Neural cell (in vitro differentiated cells): ENCODE data around the gene SMC4. TPM values are rescaled to one million over a fixed set of nuclear protein-coding genes. Genes with fewer than 3 reads are reported as not detected.
A peak's percentile ranks its signal among the peaks of the same experiment; 100 is the strongest.

ENCODE experiments used
- H2AFZ ChIP-seq: fragments of 200-600, 300-800 bp; sonication (generic), shearing (Covaris generic); 2 replicates; pipeline ENCODE4 v1.6.0; 2014; ENCODE audit warnings: low read depth, mild to moderate bottlenecking, antibody characterized with exemption, low read length, moderate library complexity
- H3F3A ChIP-seq: fragments of 200-600 bp; shearing (Covaris generic); 2 replicates; pipeline ENCODE4 v1.6.1; 2016; ENCODE audit warnings: mild to moderate bottlenecking, moderate library complexity, mixed read lengths, antibody characterized with exemption, low read length; ENCODE audit not compliant: insufficient read depth, poor library complexity, severe bottlenecking
- H3K27ac ChIP-seq: fragments of 200-600, 300-800 bp; sonication (generic), shearing (Covaris generic); 2 replicates; pipeline ENCODE4 v1.5.1; 2014; ENCODE audit warnings: mild to moderate bottlenecking, low read length, moderate library complexity
- H3K27me3 ChIP-seq: fragments of 300-800, 200-600 bp; sonication (generic), shearing (Covaris generic); 2 replicates; pipeline ENCODE4 v1.6.0; 2014; ENCODE audit warnings: mild to moderate bottlenecking, low read depth, low read length, moderate library complexity; ENCODE audit not compliant: insufficient read depth
- H3K36me3 ChIP-seq: fragments of 300-800, 200-600 bp; sonication (generic), shearing (Covaris generic); 2 replicates; pipeline ENCODE4 v1.5.1; 2014; ENCODE audit warnings: mild to moderate bottlenecking, antibody characterized with exemption, low read length, moderate library complexity; ENCODE audit not compliant: insufficient read depth
- H3K4me2 ChIP-seq: fragments of 300-800, 200-600 bp; sonication (generic), shearing (Covaris generic); 2 replicates; pipeline ENCODE4 v1.6.0; 2014; ENCODE audit warnings: mild to moderate bottlenecking, low read length
- H3K4me3 ChIP-seq: fragments of 300-800, 200-600 bp; sonication (generic), shearing (Covaris generic); 2 replicates; pipeline ENCODE4 v1.5.1; 2014; ENCODE audit warnings: mild to moderate bottlenecking, low read length, moderate library complexity
- H3K79me2 ChIP-seq: fragments of 200-600 bp; shearing (Covaris generic); replicated peaks from 2 replicates; pipeline ENCODE4 v1.6.0; 2014; ENCODE audit warnings: mild to moderate bottlenecking, low read length, moderate library complexity; ENCODE audit not compliant: insufficient read depth
- H3K9ac ChIP-seq: fragments of 300-800, 200-600 bp; sonication (generic), shearing (Covaris generic); 2 replicates; pipeline ENCODE4 v1.6.1; 2016; ENCODE audit warnings: mild to moderate bottlenecking, low read length, mixed read lengths
- H3K9me2 ChIP-seq: fragments of 200-600 bp; shearing (Covaris generic); 2 replicates; pipeline ENCODE4 v1.6.1; 2016; ENCODE audit warnings: mild to moderate bottlenecking, low read length, mixed read lengths; ENCODE audit not compliant: insufficient read depth
- H3K9me3 ChIP-seq: fragments of 200-600, 300-800 bp; sonication (generic), shearing (Covaris generic); 2 replicates; pipeline ENCODE4 v1.6.1; 2016; ENCODE audit warnings: mild to moderate bottlenecking, mixed run types, low read length, moderate library complexity, mixed read lengths
- H4K20me1 ChIP-seq: fragments of 200-600 bp; shearing (Covaris generic); 2 replicates; pipeline ENCODE4 v1.6.1; 2016; ENCODE audit warnings: mild to moderate bottlenecking, mixed run types; ENCODE audit not compliant: insufficient read depth
- EP300 ChIP-seq: fragments of 450-650 bp; conservative IDR thresholded peaks from 2 replicates; pipeline ENCODE4 v1.6.1; 2014; ENCODE audit warnings: antibody characterized with exemption, mild to moderate bottlenecking, moderate library complexity; ENCODE audit not compliant: poor library complexity, severe bottlenecking
- EZH2 ChIP-seq: fragments of 200-600, 300-800 bp; shearing (Covaris generic), sonication (generic); IDR thresholded peaks from 2 replicates; pipeline ENCODE4 v1.6.1; 2014; ENCODE audit warnings: antibody characterized with exemption, low read length, borderline replicate concordance, mild to moderate bottlenecking; ENCODE audit not compliant: insufficient read depth, poor library complexity, severe bottlenecking
- MXI1 ChIP-seq: fragments of 450-650 bp; conservative IDR thresholded peaks from 2 replicates; pipeline ENCODE4 v1.6.1; 2014; ENCODE audit warnings: antibody characterized with exemption, mild to moderate bottlenecking; ENCODE audit not compliant: poor library complexity, severe bottlenecking
- POLR2AphosphoS5 ChIP-seq: IDR thresholded peaks from 2 replicates; pipeline ENCODE4 v1.6.1; 2012
- RAD21 ChIP-seq: fragments of 450-650 bp; conservative IDR thresholded peaks from 2 replicates; pipeline ENCODE4 v1.6.1; 2014; ENCODE audit warnings: antibody characterized with exemption, mild to moderate bottlenecking, moderate library complexity
- SMC3 ChIP-seq: fragments of 450-650 bp; conservative IDR thresholded peaks from 2 replicates; pipeline ENCODE4 v1.6.1; 2014; ENCODE audit warnings: antibody characterized with exemption, mild to moderate bottlenecking, moderate library complexity; ENCODE audit not compliant: poor library complexity
- TAF1 ChIP-seq: IDR thresholded peaks from 2 replicates; pipeline ENCODE4 v1.6.1; 2012; ENCODE audit warnings: low read depth
- polyA plus RNA-seq: library from polyadenylated mRNA; depleted of rRNA; stranded (reverse); fragments of >200 nt; gene quantifications from 2 replicates; pipeline ENCODE4 v1.2.3, GENCODE V29; 2014
- TF ChIP-seq, protein P1 (sequence below): IDR thresholded peaks from 2 replicates; pipeline ENCODE4 v1.6.1; 2012; ENCODE audit warnings: borderline replicate concordance
- TF ChIP-seq, protein P2 (sequence below): fragments of 450-650 bp; IDR thresholded peaks from 2 replicates; pipeline ENCODE4 v1.5.1; 2014; ENCODE audit warnings: antibody characterized with exemption, mild to moderate bottlenecking, moderate library complexity; ENCODE audit not compliant: poor library complexity, severe bottlenecking

The SMC4 gene
- polyA plus RNA-seq, 1 donor from 2014 or later = 17.4 TPM

DNA sequence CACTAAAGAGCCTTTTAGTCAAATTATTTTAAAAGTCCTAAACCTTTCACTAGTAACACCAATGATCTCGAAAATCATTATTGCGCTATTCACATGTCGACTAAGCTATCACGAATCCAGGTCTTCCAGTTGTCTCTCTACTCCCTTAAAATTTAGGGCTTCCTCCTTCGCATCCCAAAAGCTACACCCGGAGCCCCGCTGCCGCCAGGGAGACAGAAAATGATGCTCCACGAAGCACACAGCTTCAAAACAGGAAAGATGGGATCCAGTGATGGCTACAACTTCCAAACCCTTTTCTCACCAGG, 678 bp upstream of the SMC4 start:
- Histone ChIP-seq H3K9me3 (no peaks in the 10 kb centered on the region), H2AFZ (peak overlapping the region; percentile 95), H3K9ac (peak overlapping the region; percentile 72), H3K4me3 (peak overlapping the region; percentile 68), H3K27me3 (peaks cover 21% of the 10 kb centered on the region), H3F3A (no peaks in the 10 kb centered on the region), H3K4me2 (peak overlapping the region; percentile 71), H4K20me1 (no peaks in the 10 kb centered on the region), H3K9me2 (no peaks in the 10 kb centered on the region), H3K79me2 (peaks cover 59% of the 10 kb centered on the region), H3K27ac (peak overlapping the region; percentile 73), H3K36me3 (no peaks in the 10 kb centered on the region)
- TF ChIP-seq RAD21 = peak; percentile 16
- TF ChIP-seq, protein P1, sequence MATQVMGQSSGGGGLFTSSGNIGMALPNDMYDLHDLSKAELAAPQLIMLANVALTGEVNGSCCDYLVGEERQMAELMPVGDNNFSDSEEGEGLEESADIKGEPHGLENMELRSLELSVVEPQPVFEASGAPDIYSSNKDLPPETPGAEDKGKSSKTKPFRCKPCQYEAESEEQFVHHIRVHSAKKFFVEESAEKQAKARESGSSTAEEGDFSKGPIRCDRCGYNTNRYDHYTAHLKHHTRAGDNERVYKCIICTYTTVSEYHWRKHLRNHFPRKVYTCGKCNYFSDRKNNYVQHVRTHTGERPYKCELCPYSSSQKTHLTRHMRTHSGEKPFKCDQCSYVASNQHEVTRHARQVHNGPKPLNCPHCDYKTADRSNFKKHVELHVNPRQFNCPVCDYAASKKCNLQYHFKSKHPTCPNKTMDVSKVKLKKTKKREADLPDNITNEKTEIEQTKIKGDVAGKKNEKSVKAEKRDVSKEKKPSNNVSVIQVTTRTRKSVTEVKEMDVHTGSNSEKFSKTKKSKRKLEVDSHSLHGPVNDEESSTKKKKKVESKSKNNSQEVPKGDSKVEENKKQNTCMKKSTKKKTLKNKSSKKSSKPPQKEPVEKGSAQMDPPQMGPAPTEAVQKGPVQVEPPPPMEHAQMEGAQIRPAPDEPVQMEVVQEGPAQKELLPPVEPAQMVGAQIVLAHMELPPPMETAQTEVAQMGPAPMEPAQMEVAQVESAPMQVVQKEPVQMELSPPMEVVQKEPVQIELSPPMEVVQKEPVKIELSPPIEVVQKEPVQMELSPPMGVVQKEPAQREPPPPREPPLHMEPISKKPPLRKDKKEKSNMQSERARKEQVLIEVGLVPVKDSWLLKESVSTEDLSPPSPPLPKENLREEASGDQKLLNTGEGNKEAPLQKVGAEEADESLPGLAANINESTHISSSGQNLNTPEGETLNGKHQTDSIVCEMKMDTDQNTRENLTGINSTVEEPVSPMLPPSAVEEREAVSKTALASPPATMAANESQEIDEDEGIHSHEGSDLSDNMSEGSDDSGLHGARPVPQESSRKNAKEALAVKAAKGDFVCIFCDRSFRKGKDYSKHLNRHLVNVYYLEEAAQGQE = no peak

DNA sequence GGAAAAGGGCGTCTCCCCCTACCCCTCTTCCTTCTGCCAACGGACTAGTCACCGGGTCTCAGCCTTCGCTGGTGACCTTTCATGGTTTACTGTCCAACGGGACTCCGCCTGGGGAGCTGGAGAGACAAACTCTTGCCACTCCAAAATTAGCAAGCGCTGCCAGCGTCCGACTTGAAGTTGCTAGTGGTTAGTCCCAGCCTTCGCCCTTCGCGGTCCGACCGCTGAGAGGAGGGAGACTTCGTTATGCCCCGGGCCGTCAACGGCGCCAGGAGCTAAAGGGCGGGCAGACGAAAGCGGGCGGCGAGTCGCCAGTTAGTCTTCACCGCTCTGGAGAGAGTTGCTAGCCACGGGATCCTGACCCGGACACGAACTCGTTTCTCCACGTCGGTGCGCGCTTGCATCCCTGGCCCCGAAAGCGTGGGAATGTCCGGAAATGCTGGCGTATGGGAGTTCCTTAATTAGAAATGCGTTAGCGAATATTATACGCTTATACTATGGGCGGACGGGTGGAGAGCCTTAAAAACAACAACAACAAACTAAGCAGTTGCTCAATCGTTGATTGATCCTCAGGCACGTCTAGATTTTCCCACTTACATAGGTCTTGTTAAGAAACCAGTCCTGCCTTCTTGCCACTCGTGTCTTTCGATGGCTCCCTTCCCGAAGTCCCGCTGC, 716 bp downstream of the SMC4 start:
- TF ChIP-seq EP300 (no peak), TAF1 (no peak), MXI1 (no peak), POLR2AphosphoS5 (no peak), RAD21 (no peak), SMC3 (no peak), EZH2 (no peak)
- TF ChIP-seq, protein P1 = no peak
- TF ChIP-seq, protein P2, sequence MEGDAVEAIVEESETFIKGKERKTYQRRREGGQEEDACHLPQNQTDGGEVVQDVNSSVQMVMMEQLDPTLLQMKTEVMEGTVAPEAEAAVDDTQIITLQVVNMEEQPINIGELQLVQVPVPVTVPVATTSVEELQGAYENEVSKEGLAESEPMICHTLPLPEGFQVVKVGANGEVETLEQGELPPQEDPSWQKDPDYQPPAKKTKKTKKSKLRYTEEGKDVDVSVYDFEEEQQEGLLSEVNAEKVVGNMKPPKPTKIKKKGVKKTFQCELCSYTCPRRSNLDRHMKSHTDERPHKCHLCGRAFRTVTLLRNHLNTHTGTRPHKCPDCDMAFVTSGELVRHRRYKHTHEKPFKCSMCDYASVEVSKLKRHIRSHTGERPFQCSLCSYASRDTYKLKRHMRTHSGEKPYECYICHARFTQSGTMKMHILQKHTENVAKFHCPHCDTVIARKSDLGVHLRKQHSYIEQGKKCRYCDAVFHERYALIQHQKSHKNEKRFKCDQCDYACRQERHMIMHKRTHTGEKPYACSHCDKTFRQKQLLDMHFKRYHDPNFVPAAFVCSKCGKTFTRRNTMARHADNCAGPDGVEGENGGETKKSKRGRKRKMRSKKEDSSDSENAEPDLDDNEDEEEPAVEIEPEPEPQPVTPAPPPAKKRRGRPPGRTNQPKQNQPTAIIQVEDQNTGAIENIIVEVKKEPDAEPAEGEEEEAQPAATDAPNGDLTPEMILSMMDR = no peak

More for the DNA sequence above, 716 bp downstream of the SMC4 start:
- Histone ChIP-seq H3K4me3 (peak overlapping the region; percentile 68), H3K36me3 (no peaks in the 10 kb centered on the region), H3F3A (no peaks in the 10 kb centered on the region), H2AFZ (peak overlapping the region; percentile 46), H3K27me3 (peaks cover 21% of the 10 kb centered on the region), H3K27ac (peak overlapping the region; percentile 73), H3K9me2 (no peaks in the 10 kb centered on the region), H3K4me2 (peak overlapping the region; percentile 38), H3K79me2 (peaks cover 65% of the 10 kb centered on the region), H3K9me3 (no peaks in the 10 kb centered on the region), H4K20me1 (no peaks in the 10 kb centered on the region), H3K9ac (peak overlapping the region; percentile 34)
